H7 (cell line): ENCODE data around the gene WWOX. TPM values are rescaled to one million over a fixed set of nuclear protein-coding genes. Genes with fewer than 3 reads are reported as not detected.
A peak's percentile ranks its signal among the peaks of the same experiment; 100 is the strongest.

ENCODE experiments used
- DNase-seq: peaks from one replicate; pipeline ENCODE4 v3.0.0; 2012
- H3K27me3 ChIP-seq: 2 replicates; pipeline ENCODE4 v1.6.0; 2011; ENCODE audit warnings: mild to moderate bottlenecking, low read length; ENCODE audit not compliant: control insufficient read depth, insufficient read depth
- H3K36me3 ChIP-seq: replicated peaks from 2 replicates; pipeline ENCODE4 v1.5.1; 2011; ENCODE audit warnings: low read length; ENCODE audit not compliant: control insufficient read depth, insufficient read depth
- H3K4me3 ChIP-seq: 2 replicates; pipeline ENCODE4 v1.5.1; 2011; ENCODE audit warnings: low read depth, mild to moderate bottlenecking, control low read depth, low read length, moderate library complexity; ENCODE audit not compliant: insufficient read depth
- total RNA-seq: library from RNA; depleted of rRNA; stranded (reverse); fragments of >200 nt; shearing (Covaris generic); gene quantifications from 2 replicates; pipeline ENCODE4 v1.2.3, GENCODE V29; 2014

Gene WWOX
- total RNA-seq, 1 experiment from 2014 or later: 29.2 TPM

DNA sequence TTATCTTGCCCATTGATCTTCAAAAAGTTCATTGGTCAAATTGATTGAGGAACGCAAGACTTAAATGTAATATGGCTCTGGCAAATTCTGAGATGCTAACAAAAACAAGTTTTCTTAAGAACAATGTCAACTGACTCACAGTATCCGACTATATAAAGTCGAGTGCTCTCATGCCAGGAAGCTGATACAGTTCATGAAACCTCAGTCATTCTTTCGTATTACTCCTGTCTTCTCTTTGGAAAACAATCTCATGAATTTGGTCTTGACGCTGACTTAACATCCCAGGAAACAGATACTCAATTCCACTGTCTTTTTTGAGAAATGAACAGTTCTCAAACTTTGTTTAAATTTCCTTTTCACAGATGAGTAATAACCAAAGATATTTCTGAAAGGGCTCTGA lies 796.2 kb downstream of the WWOX start:
- Histone ChIP-seq H3K4me3 (no peak overlapping the region), H3K27me3 (no peaks in the 10 kb centered on the region)
- DNase-seq: no peak

DNA sequence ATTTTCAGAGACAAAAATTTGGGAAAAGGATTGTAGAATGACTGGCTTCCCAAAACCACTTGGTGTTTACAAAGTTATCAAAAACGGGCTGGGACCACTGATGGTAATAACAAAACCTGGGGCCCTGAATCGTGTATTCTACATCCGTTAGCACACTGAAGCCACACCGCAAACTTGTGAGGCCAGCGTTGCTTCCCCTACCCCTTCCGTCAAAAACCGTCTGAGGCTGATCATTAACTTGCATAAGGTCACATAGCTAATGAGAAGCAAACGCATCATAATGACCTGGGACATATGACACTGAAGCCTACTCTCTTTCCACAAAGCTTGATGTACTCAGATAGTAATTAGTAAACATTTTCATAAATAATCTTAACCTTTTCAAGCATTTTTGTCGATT lies 796.8 kb downstream of the WWOX start:
- no peaks in the 10 kb centered on the region for H3K27me3 ChIP-seq
- H3K4me3 ChIP-seq: no peak overlapping the region
- no peak for DNase-seq
- H3K36me3 ChIP-seq: no peaks in the 10 kb centered on the region

More for the DNA sequence above, 796.2 kb downstream of the WWOX start:
- no peaks in the 10 kb centered on the region for H3K36me3 ChIP-seq

DNA sequence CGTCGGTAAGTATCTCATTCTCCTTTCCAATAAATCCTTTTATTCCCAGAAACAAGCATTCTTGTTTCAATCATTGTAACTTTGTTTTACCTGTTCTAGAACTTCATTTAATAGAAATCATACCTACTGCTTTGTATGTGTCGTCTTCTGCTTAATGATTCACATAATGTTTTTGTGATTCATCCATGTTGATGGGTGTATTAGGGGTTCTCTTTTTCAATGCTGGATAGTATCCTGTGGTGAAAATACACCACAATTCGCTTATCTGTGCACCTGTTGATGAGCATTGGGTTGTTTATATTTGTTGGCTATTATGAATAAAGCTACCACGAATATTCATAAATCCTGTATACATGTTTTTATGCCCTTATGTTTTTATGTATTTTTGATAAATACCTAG lies 797.8 kb downstream of the WWOX start:
- DNase-seq: no peak

DNA sequence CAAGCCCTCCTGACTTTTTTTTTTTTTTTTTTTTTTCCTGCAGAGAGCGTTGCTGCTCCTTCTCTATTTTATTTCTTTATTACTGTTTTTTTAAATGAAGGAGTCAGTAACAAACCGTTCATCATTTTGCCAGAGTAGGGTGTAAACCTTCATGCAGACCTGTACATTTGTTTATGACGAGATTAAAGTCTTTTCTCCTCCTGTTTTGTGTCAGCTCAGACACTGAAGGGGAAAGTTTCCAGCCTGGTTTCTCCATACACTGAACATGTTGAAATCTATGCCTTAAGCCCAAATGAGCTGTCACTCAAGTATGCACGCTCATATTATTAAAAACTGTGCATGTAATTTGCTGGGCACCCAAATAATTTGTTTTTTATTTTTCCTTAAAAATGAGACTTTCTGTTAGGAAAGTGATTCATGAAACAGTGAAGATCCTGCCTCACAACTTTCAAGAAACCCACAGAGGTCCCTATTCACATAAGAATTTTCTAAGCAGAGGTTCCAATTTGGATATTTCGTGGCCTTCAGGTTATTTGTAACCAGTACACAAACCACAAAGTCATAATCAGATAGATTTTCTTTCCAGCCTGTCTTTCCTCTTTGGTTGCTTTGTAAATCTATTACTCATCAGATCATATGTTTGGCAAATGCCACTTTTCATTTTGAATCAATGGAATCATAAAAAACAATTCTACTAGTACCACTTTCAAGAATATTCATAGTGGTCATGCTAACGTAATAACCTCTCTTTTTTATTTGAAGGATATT lies 800.8 kb downstream of the WWOX start:
- no peak for DNase-seq
- Histone ChIP-seq H3K4me3 (no peak overlapping the region), H3K36me3 (no peaks in the 10 kb centered on the region), H3K27me3 (no peaks in the 10 kb centered on the region)

More for the DNA sequence above, 797.8 kb downstream of the WWOX start:
- Histone ChIP-seq H3K36me3 (no peaks in the 10 kb centered on the region), H3K27me3 (no peaks in the 10 kb centered on the region), H3K4me3 (no peak overlapping the region)

GRCh38 chr16:78900966-78901365 lies 801.5 kb downstream of the WWOX start:
- no peak overlapping the region for H3K4me3 ChIP-seq
- DNase-seq: no peak
- H3K27me3 ChIP-seq: no peaks in the 10 kb centered on the region
- no peaks in the 10 kb centered on the region for H3K36me3 ChIP-seq

- H3K4me3 ChIP-seq: no peak overlapping the region
- DNase-seq: no peak
- H3K36me3 ChIP-seq: no peaks in the 10 kb centered on the region
- H3K27me3 ChIP-seq: no peaks in the 10 kb centered on the region
These were observed 802.9 kb downstream of the WWOX start for GRCh38 chr16:78902321-78902720.

DNA sequence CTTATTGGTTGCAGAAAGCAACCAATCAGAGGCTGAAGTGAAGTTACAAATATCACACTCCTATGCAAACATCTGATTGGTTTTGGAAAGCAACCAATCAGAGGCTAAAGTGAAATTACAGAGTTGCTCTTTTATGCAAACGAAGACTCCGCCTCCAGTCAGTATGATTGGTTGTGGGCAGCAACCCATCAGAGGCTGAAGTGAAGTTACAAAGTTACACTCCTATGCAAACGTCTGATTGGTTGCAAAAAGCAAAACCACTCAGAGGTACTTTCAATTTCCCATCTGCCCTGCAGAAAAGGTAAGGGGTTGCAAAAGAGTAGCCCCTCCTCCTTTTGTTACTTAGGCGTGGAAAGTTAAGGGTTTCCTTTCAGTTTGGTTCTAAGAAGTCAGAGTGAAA lies 803.8 kb downstream of the WWOX start:
- DNase-seq: no peak
- H3K36me3 ChIP-seq: no peaks in the 10 kb centered on the region
- H3K4me3 ChIP-seq: no peak overlapping the region
- H3K27me3 ChIP-seq: no peaks in the 10 kb centered on the region

GRCh38 chr16:78903843-78904242 lies 804.4 kb downstream of the WWOX start:
- no peak for DNase-seq
- no peaks in the 10 kb centered on the region for H3K36me3 ChIP-seq
- H3K4me3 ChIP-seq: no peak overlapping the region
- H3K27me3 ChIP-seq: no peaks in the 10 kb centered on the region

GRCh38 chr16:78906135-78906534 lies 806.7 kb downstream of the WWOX start:
- DNase-seq: peak; percentile 60
- no peaks in the 10 kb centered on the region for H3K36me3 ChIP-seq
- no peaks in the 10 kb centered on the region for H3K27me3 ChIP-seq
- H3K4me3 ChIP-seq: no peak overlapping the region

GRCh38 chr16:78909226-78909625 lies 809.8 kb downstream of the WWOX start:
- Histone ChIP-seq H3K36me3 (no peaks in the 10 kb centered on the region), H3K4me3 (no peak overlapping the region), H3K27me3 (no peaks in the 10 kb centered on the region)
- no peak for DNase-seq

DNA sequence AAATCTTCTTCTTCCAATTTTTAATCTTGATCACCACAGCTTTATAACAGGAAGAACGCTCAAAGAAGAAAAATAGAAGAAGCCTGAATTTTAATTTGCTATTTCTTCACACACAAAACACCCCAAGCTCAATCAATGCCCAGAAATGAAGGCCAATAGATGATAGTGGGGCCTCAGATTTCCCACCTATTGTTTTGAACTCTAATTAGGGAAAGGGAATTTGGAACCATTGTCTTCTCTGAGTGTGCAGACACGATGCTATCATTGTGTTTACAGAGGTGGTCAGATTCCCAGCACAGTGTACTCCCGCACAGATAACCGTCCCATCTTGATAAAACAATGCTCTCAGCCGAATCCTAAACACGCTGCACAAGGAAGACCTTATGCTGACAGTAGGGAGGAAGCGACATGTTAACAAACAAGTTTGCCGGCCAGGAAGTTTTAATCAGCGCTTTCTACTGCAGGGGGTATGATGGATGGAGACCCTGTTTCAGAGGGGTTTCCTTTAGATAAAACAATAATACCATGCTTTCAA lies 816.4 kb downstream of the WWOX start:
- DNase-seq: no peak
- H3K36me3 ChIP-seq: no peaks in the 10 kb centered on the region
- H3K27me3 ChIP-seq: no peaks in the 10 kb centered on the region
- H3K4me3 ChIP-seq: no peak overlapping the region

DNA sequence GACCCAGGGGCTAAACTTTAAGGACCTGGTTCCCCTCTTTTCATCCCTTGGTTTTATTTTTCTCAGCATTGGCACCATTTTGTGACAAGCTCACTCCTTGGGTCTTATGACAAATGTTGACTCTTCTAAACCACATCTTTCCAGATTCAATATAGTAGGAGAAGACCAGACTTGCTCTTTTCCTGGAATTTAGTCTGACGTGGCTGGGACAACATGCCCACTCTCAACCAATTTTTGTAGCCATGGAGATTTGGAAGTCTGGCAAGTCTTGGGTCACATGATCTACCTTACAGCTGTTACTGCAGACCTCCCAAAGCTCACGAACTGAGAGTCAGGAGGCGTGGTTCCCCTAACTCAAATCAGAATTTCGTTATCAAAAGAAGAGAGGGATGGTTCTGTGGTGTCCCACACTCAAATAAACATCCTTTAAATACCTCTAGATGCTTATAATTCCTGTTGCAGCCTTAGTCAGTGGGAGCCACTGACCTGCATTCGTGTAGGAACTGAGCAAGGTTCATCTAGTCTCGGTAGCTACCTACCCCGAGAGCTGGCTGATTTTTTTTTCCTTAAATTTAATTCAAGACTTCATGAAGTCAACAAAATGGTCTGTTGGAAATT lies 817.6 kb downstream of the WWOX start:
- Histone ChIP-seq H3K4me3 (no peak overlapping the region), H3K36me3 (no peaks in the 10 kb centered on the region), H3K27me3 (no peaks in the 10 kb centered on the region)
- DNase-seq: no peak

DNA sequence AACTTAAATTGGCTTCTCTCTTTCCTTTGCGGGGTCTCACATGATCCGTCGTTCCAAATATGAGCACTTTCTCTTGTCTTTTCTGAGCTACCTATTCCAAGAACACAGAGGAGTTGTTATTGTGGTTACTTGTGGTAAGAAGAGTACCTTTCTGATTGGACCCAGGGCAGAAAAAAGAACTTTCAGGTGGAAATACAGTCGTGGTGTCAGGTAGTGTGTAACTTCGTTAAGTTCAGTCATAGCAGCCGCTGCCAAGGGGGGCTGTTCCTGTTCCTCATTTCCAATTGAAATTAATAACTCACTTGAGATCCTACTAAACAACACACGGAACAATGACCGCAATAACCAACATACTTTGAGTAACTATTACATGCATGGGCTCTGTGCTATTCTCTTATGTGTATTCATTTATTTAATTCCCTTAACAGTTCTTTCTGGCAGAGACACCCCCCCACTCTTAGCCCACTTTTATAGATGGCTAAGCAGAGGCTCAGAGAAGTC lies 819.4 kb downstream of the WWOX start:
- H3K27me3 ChIP-seq: no peaks in the 10 kb centered on the region
- DNase-seq: no peak
- H3K36me3 ChIP-seq: no peaks in the 10 kb centered on the region
- H3K4me3 ChIP-seq: no peak overlapping the region

DNA sequence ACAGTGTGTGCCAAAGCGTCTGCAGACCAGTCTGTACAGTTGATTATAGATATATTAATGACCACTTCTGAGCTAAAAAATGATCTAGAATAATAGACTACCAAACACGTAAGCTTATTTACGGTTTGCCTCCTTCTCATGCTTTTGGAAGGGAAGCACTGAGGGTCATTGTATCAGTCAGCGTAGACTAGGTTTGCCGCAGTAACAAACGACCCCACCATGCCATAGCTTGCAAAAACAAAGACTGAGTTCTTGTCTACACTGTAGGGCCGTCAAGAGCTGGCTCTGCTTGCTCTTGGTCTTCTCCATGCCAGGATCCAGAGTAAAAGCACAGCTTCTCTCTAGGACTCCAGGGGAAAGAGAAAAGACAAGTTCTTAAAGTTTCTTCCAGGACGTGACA lies 820.4 kb downstream of the WWOX start:
- no peaks in the 10 kb centered on the region for H3K36me3 ChIP-seq
- no peak for DNase-seq
- no peak overlapping the region for H3K4me3 ChIP-seq
- no peaks in the 10 kb centered on the region for H3K27me3 ChIP-seq

- Histone ChIP-seq H3K36me3 (no peaks in the 10 kb centered on the region), H3K27me3 (no peaks in the 10 kb centered on the region), H3K4me3 (no peak overlapping the region)
- DNase-seq: no peak
These were observed 821.2 kb downstream of the WWOX start for GRCh38 chr16:78920621-78921020.
